Small intestine (tissue), 7 donors: ENCODE measurements around the gene ACTR1B. TPM values are rescaled to one million over a fixed set of nuclear protein-coding genes. Genes with fewer than 3 reads are reported as not detected.

ENCODE experiments used
- DNase-seq, 2 donors: peaks; one replicate each; pipeline versions ENCODE4 v3.0.0 to v3.0.0-alpha.2; 2013
- FAIRE-seq: peaks from 2 replicates; lab custom pipeline; 2012; peaks lifted over from hg19 to GRCh38; lab: Jason Lieb, UNC
- H3K27ac ChIP-seq, 3 donors: one replicate each; pipeline ENCODE4 v1.5.1; 2013; ENCODE audit warnings: low read length in 2 of 3, mild to moderate bottlenecking in 2 of 3, control low read depth in 1 of 3, inconsistent platforms in 1 of 3, low read depth in 1 of 3, moderate library complexity in 1 of 3
- H3K27me3 ChIP-seq, 3 donors: one replicate each; pipeline ENCODE4 v1.6.1; 2013; ENCODE audit warnings: low read length in 3 of 3, inconsistent platforms in 1 of 3; ENCODE audit not compliant: control insufficient read depth in 3 of 3, insufficient read depth in 3 of 3
- H3K36me3 ChIP-seq, 3 donors: one replicate each; pipeline ENCODE4 v1.6.1; 2013; ENCODE audit warnings: low read length in 3 of 3, inconsistent platforms in 1 of 3, low read depth in 1 of 3, mild to moderate bottlenecking in 1 of 3, moderate library complexity in 1 of 3; ENCODE audit not compliant: control insufficient read depth in 3 of 3, insufficient read depth in 2 of 3
- H3K4me1 ChIP-seq, 3 donors: one replicate each; pipeline ENCODE4 v1.6.1; 2013; ENCODE audit warnings: low read length in 2 of 3, inconsistent platforms in 1 of 3, low read depth in 1 of 3, mild to moderate bottlenecking in 1 of 3, moderate library complexity in 1 of 3; ENCODE audit not compliant: control insufficient read depth in 3 of 3, insufficient read depth in 2 of 3
- H3K4me3 ChIP-seq, 3 donors: one replicate each; pipeline ENCODE4 v1.5.1; 2013; ENCODE audit warnings: low read length in 3 of 3, control low read depth in 1 of 3, inconsistent platforms in 1 of 3, low read depth in 1 of 3, mild to moderate bottlenecking in 1 of 3, moderate library complexity in 1 of 3
- H3K9me3 ChIP-seq, 2 donors: one replicate each; pipeline ENCODE4 v1.6.1; 2013; ENCODE audit warnings: low read depth in 1 of 2, low read length in 1 of 2; ENCODE audit not compliant: control insufficient read depth in 2 of 2, insufficient read depth in 1 of 2
- WGBS, 3 donors: extraction: QIAGEN DNeasy Blood & Tissue Kit; methylation state at CpG; one replicate each; pipeline ENCODE4 v1.1.7; 2013; 5-methylcytosine and 5-hydroxymethylcytosine counted together
- polyA plus RNA-seq, 4 donors: library from polyadenylated mRNA; stranded (reverse) in 3 of 4; unstranded in 1 of 4; fragments of 200-250 nt in 3 of 4; fragments of 120-200 nt in 1 of 4; gene quantifications; one replicate each; pipeline versions ENCODE4 v1.2.1 to v1.2.3, GENCODE V29; 2013
- donor health status: healthy with polysubstance abuse.
- donor health status: control.
- donor health status: control.
- donor health status: Bipolar disorder and iron deficiency.
- donor health status: healthy.

ACTR1B gene
- polyA plus RNA-seq, 4 donors, result 56.6 to 91.2 (median 67.4) TPM

- 92 to 97% (median 94%) methylated on average over 29 of the region's 29 CpGs for WGBS, 3 donors
- Histone ChIP-seq H3K27me3 (no peaks in the 10 kb centered on the region), H3K36me3 (peaks cover 0 to 71% (median 3%) of the 10 kb centered on the region in 3 donors)
These were observed 4.4 kb downstream of the ACTR1B start for GRCh38 chr2:97659256-97660043.

DNA sequence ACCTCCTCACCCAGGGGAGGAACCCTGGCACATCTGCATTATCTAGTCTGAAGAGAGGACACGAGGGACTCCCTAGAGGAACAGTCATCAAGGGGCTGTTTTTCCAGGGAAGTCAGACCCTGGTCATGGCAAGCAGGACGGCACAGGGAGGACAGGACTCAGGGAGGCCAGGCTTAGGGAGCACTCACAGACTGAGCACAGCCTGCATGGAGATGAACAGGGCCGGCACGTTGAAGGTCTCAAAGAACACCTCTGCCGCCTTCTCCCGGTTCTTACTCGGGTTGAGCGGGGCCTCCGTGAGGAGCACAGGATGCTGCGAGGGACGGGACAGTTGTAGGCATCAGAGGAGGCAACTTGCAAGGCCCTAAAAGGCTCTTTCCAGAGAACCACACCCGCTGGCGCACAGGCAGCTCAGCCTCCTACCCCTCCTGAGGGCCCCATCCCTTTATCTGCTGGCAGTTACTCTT, 5.1 kb downstream of the ACTR1B start:
- no peak for DNase-seq
- FAIRE-seq, result no peak
- H3K36me3 ChIP-seq, result peaks cover 0 to 73% (median 5%) of the 10 kb centered on the region in 3 donors

More at GRCh38 chr2:97659256-97660043, 4.4 kb downstream of the ACTR1B start:
- no peak overlapping the region for H3K4me3 ChIP-seq
- H3K9me3 ChIP-seq, result peaks cover 0 to 12% of the 10 kb centered on the region in 2 donors
- H3K27ac ChIP-seq, result no peak overlapping the region
- no peak for FAIRE-seq
- H3K4me1 ChIP-seq, result peaks cover 3 to 8% (median 5%) of the 10 kb centered on the region in 3 donors
- DNase-seq, result no peak

DNA sequence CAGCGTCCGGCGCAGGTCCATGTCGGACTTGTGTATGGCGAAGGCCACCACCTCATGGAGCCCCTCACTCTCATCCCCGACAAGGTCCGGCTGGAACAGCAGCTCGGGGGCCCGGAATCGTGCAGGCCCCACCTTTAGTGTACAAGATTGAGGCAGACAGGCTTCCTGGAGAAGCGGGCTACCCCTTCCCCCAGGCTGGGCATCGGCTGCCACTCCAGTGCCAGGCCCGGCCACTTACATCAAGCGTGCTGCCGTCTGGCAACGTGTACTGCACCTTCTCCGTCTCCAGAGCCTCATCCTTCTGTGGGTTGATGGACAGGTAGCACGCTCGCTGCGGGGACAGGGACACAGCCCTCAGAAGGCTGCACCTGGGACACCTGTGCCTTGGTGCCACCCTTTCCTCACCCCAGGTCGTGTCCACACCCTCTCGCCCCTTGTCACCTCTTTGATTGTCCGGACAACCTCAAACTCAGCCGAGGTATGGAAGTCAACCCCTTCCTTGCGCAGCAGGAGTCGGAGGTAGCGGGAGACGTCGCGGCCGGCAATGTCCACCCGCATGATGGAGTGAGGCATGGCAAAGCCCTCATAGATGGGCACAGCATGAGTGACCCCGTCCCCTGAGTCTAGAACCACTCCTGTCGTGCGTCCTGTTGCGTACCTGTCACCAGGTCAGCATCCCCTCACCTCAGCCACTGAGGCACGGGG, 5.7 kb downstream of the ACTR1B start:
- H3K27me3 ChIP-seq, result no peaks in the 10 kb centered on the region
- H3K27ac ChIP-seq, result no peak overlapping the region
- H3K36me3 ChIP-seq, result peaks cover 0 to 73% (median 5%) of the 10 kb centered on the region in 3 donors
- 92 to 94% (median 93%) methylated on average over 36 to 37 of the region's 37 CpGs for WGBS, 3 donors
- H3K4me1 ChIP-seq, result peaks cover 3 to 8% (median 5%) of the 10 kb centered on the region in 3 donors
- no peak overlapping the region for H3K4me3 ChIP-seq
- FAIRE-seq (no peak), DNase-seq (no peak)
- H3K9me3 ChIP-seq, result peaks cover 0 to 23% of the 10 kb centered on the region in 2 donors

More for the DNA sequence above, 5.1 kb downstream of the ACTR1B start:
- Histone ChIP-seq H3K27me3 (no peaks in the 10 kb centered on the region), H3K9me3 (peaks cover 0 to 19% of the 10 kb centered on the region in 2 donors), H3K27ac (no peak overlapping the region), H3K4me1 (peaks cover 3 to 8% (median 5%) of the 10 kb centered on the region in 3 donors), H3K4me3 (no peak overlapping the region)
- 88 to 93% (median 90%) methylated on average over 13 of the region's 13 CpGs for WGBS, 3 donors

- DNase-seq (no peak), FAIRE-seq (no peak)
- Histone ChIP-seq H3K27me3 (no peaks in the 10 kb centered on the region), H3K36me3 (peaks cover 0 to 72% (median 5%) of the 10 kb centered on the region in 3 donors), H3K9me3 (peaks cover 0 to 27% of the 10 kb centered on the region in 2 donors), H3K4me1 (peaks cover 0 to 4% (median 0%) of the 10 kb centered on the region in 3 donors), H3K27ac (no peak overlapping the region), H3K4me3 (no peak overlapping the region)
- 84 to 87% (median 85%) methylated on average over 15 of the region's 15 CpGs for WGBS, 3 donors
These were observed 6.8 kb downstream of the ACTR1B start for GRCh38 chr2:97656905-97657587.

DNA sequence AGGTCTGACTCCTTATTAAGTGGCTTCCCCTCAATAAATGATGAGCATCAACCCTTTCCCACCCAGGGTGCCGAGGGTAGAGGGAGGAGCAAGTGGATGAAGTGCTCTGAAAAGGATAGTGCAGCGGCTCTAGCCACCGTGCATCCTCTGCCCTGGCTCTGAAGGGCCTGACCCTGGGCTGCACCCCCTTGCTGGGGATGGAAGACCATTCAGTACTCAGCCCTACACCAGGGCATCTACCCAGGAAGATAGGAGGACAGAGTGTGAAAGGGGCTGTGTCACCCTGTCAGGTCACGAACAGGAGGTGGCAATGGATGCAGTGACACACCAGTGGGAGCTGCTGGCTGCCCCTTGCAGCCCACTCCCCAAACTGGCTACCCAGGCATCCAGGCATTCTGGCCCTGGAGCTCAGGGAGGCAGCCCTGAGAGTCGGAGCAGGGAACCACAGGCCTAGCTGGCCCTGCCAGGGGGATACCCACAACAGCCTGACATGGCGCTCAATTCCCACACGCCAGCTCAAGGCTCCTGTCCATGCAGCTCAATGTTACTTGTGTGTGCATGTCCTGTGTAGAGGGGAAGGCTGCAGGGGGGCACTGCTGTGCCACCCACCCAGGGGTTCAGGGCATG, 7.6 kb downstream of the ACTR1B start:
- no peak for FAIRE-seq
- peaks cover 0 to 67% (median 5%) of the 10 kb centered on the region in 3 donors for H3K36me3 ChIP-seq

GRCh38 chr2:97654791-97655190, 9.1 kb downstream of the ACTR1B start:
- H3K4me1 ChIP-seq, result peaks cover 0 to 2% (median 1%) of the 10 kb centered on the region in 3 donors
- peaks cover 0 to 52% (median 5%) of the 10 kb centered on the region in 3 donors for H3K36me3 ChIP-seq
- no peak overlapping the region for H3K27ac ChIP-seq
- DNase-seq (no peak), FAIRE-seq (no peak)
- no peak overlapping the region for H3K4me3 ChIP-seq
- WGBS, 3 donors, result 84 to 100% (median 91%) methylated on average over 2 of the region's 2 CpGs
- H3K9me3 ChIP-seq, result peaks cover 0 to 27% of the 10 kb centered on the region in 2 donors
- H3K27me3 ChIP-seq, result no peaks in the 10 kb centered on the region

More for the DNA sequence above, 7.6 kb downstream of the ACTR1B start:
- Histone ChIP-seq H3K4me3 (no peak overlapping the region), H3K4me1 (no peaks in the 10 kb centered on the region), H3K9me3 (peaks cover 0 to 27% of the 10 kb centered on the region in 2 donors), H3K27ac (no peak overlapping the region), H3K27me3 (no peaks in the 10 kb centered on the region)
- DNase-seq, result no peak
- 96 to 98% (median 97%) methylated on average over 7 of the region's 7 CpGs for WGBS, 3 donors

- H3K9me3 ChIP-seq, result peaks cover 0 to 27% of the 10 kb centered on the region in 2 donors
- FAIRE-seq (no peak), DNase-seq (no peak)
- H3K36me3 ChIP-seq, result peaks cover 0 to 49% (median 6%) of the 10 kb centered on the region in 3 donors
- H3K27ac ChIP-seq, result no peak overlapping the region
- no peak overlapping the region for H3K4me3 ChIP-seq
- H3K27me3 ChIP-seq, result no peaks in the 10 kb centered on the region
- WGBS, 3 donors, result 89 to 95% (median 90%) methylated on average over 5 of the region's 5 CpGs
- H3K4me1 ChIP-seq, result peaks cover 0 to 3% (median 2%) of the 10 kb centered on the region in 3 donors
These were observed 9.5 kb downstream of the ACTR1B start for GRCh38 chr2:97654309-97654708.
